Measurements from ENCODE around the gene ECHS1.
"Not testable (repeated sequence)": the region's sequence is repeated elsewhere in the genome, so short reads cannot be mapped to it uniquely, and the experiment has no call there.

DNA sequence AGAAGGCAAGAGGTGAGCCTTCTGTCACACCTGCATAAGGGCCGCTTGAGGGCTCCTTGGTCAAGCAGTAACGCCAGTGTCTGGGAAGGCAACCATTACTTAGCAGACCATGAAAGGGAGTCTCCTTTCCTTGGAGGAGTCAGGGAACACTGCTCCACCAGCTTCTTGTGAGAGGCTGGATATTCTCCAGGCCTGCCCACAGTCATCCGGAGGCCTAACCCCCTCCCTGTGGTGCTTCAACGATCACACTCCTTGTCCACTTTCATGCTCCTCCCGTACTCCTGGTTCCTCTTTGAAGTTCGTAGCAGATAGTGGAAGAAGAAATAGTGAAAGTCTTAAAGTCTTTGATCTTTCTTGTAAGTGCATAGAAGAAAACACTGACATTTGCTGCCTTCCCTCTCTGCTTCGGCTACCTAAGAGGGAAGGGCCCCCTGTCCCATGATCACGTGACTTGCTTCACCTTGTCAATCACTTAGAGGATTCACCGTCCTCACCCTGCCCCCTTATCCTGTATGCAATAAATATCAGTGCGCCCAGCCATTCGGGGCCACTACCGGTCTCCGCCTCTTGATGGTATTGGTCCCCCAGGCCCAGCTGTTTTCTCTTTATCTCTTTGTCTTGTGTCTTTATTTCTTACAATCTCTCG is 51.0 kb downstream of the ECHS1 start:
- TF ChIP-seq SIN3A (IDR thresholded peaks at IDR 0.05; ENCODE audit: low read depth); EZH2phosphoT487 (IDR thresholded peaks at IDR 0.05; ENCODE audit: borderline replicate concordance); CTCF (IDR thresholded peaks at IDR 0.05 in 2 of 3, conservative IDR thresholded peaks at IDR 0.05 in 1 of 3; ENCODE audit: borderline replicate concordance in 1 of 3, insufficient read depth in 1 of 3, low read depth in 2 of 3, low read length in 2 of 3); MAX (IDR thresholded peaks at IDR 0.05); JUND (IDR thresholded peaks at IDR 0.05); POLR2AphosphoS5 (IDR thresholded peaks at IDR 0.05; ENCODE audit: low read depth, low read length); SP1 (IDR thresholded peaks at IDR 0.05; ENCODE audit: low read depth); CEBPB (IDR thresholded peaks at IDR 0.05; ENCODE audit: low read depth); ZFX (IDR thresholded peaks at IDR 0.05); ZNF274 (IDR thresholded peaks at IDR 0.05; ENCODE audit: low read depth, low read length): not testable (repeated sequence)
